Stimulated activated CD4-positive, alpha-beta T cell treated with anti-CD3 and anti-CD28 coated beads, Interleukin-4, amount 100 ng/mL, for 1 hour (primary cell): ENCODE results near the gene CEP85.
"Not testable (repeated sequence)": the region's sequence is repeated elsewhere in the genome, so short reads cannot be mapped to it uniquely, and the experiment has no call there.

Source experiments
- DNase-seq: peaks from one replicate; pipeline ENCODE4 v3.0.0-alpha.2; 2020

CEP85 gene

GRCh38 chr1:26224606-26225005 lies 9.4 kb upstream of the CEP85 start:
- DNase-seq, result no peak

- DNase-seq, result peak; percentile 51
Measured at GRCh38 chr1:26225033-26225831, 8.8 kb upstream of the CEP85 start.

- DNase-seq, result not testable (repeated sequence)
Measured at GRCh38 chr1:26230682-26231081, 3.3 kb upstream of the CEP85 start.

GRCh38 chr1:26234644-26235370 lies 807 bp downstream of the CEP85 start:
- no peak for DNase-seq

- DNase-seq, result no peak
Measured at GRCh38 chr1:26237230-26237966, 3.4 kb downstream of the CEP85 start.

GRCh38 chr1:26239936-26240335 lies 5.9 kb downstream of the CEP85 start:
- no peak for DNase-seq

- DNase-seq, result no peak
Measured at GRCh38 chr1:26252718-26253117, 18.7 kb downstream of the CEP85 start.

- DNase-seq, result no peak
Measured at GRCh38 chr1:26254404-26254803, 20.4 kb downstream of the CEP85 start.

GRCh38 chr1:26257222-26257621 lies 23.2 kb downstream of the CEP85 start:
- no peak for DNase-seq

GRCh38 chr1:26259005-26259404 lies 25.0 kb downstream of the CEP85 start:
- no peak for DNase-seq

- DNase-seq, result no peak
Measured at GRCh38 chr1:26259578-26259977, 25.6 kb downstream of the CEP85 start.

- no peak for DNase-seq
Measured at GRCh38 chr1:26263212-26263611, 29.2 kb downstream of the CEP85 start.

GRCh38 chr1:26265405-26265804 lies 31.4 kb downstream of the CEP85 start:
- DNase-seq, result no peak

- no peak for DNase-seq
Measured at GRCh38 chr1:26268290-26269197, 34.5 kb downstream of the CEP85 start.

- no peak for DNase-seq
Measured at GRCh38 chr1:26269198-26269550, 35.2 kb downstream of the CEP85 start.

- DNase-seq, result no peak
Measured at GRCh38 chr1:26274801-26275425, 40.9 kb downstream of the CEP85 start.

GRCh38 chr1:26275580-26276431 lies 41.8 kb downstream of the CEP85 start:
- peak; percentile 74 for DNase-seq

GRCh38 chr1:26276432-26276838 lies 42.4 kb downstream of the CEP85 start:
- DNase-seq, result no peak

- DNase-seq, result no peak
Measured at GRCh38 chr1:26277261-26277661, 43.3 kb downstream of the CEP85 start.

- no peak for DNase-seq
Measured at GRCh38 chr1:26277719-26278118, 43.7 kb downstream of the CEP85 start.

- no peak for DNase-seq
Measured at GRCh38 chr1:26278303-26278702, 44.3 kb downstream of the CEP85 start.
